Measurements from ENCODE around the gene LDHB. TPM values are rescaled to one million over a fixed set of nuclear protein-coding genes. Genes with fewer than 3 reads are reported as not detected.

The LDHB gene
- total RNA-seq, 4 donors from 2014 or later, result 384 to 506 (median 452) TPM

GRCh38 chr12:21696625-21697024 lies 39.0 kb upstream of the LDHB start:
- Histone ChIP-seq H3K9me3 (peaks cover 0 to 11% (median 0%) of the 10 kb centered on the region in 3 donors), H3K4me3 (no peak overlapping the region), H3K36me3 (no peaks in the 10 kb centered on the region), H3K27ac (no peak overlapping the region), H3K27me3 (no peaks in the 10 kb centered on the region), H3K4me1 (peaks cover 0 to 10% (median 0%) of the 10 kb centered on the region in 3 donors)
- TF ChIP-seq EP300 (IDR thresholded peaks at IDR 0.05) (no peak), CTCF (IDR thresholded peaks at IDR 0.05) (no peak), POLR2A (IDR thresholded peaks at IDR 0.05) (no peak), POLR2AphosphoS5 (IDR thresholded peaks at IDR 0.05) (no peak)
- no peak for ATAC-seq

- Histone ChIP-seq H3K4me1 (peaks cover 0 to 10% (median 0%) of the 10 kb centered on the region in 3 donors), H3K36me3 (no peaks in the 10 kb centered on the region), H3K27me3 (no peaks in the 10 kb centered on the region), H3K27ac (no peak overlapping the region), H3K9me3 (peaks cover 0 to 11% (median 0%) of the 10 kb centered on the region in 3 donors), H3K4me3 (no peak overlapping the region)
- 32 to 51% methylated on average over 2 of the region's 2 CpGs for WGBS, 2 donors (ENCODE audit: low coverage in 1 of 2)
- TF ChIP-seq EP300 (IDR thresholded peaks at IDR 0.05) (no peak), POLR2AphosphoS5 (IDR thresholded peaks at IDR 0.05) (no peak), POLR2A (IDR thresholded peaks at IDR 0.05) (no peak)
- no peak for ATAC-seq
Observed at GRCh38 chr12:21695986-21696385, 38.3 kb upstream of the LDHB start.

DNA sequence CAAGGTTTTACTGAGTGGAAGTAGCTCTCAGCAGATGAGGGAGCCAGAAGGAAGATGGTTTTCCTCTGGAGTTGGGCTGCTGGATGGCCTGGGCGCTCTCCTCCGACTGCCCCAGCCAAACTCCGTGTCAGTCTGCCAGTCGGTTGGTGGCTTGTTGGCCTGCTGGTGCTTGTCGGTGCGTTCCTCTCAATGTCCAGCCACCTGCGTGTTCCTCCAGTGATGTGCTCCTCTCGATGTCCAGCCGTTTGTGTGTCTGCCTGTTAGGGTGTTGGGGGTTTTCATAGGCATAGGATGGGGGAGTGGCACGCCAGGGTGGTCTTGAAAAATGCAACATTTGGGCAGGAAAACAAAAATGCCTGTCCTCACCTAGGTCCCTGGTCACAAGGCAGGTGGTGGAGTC lies 37.0 kb upstream of the LDHB start:
- H3K36me3 ChIP-seq, result no peaks in the 10 kb centered on the region
- ATAC-seq, result no peak
- H3K4me3 ChIP-seq, result no peak overlapping the region
- H3K27ac ChIP-seq, result no peak overlapping the region
- WGBS, 2 donors (ENCODE audit: low coverage in 1 of 2), result 93% methylated on average over 5 of the region's 10 CpGs; no CpG with 5 or more reads in 1 of the 2 donors
- peaks cover 0 to 10% (median 0%) of the 10 kb centered on the region in 3 donors for H3K4me1 ChIP-seq
- H3K9me3 ChIP-seq, result peaks cover 0 to 15% (median 0%) of the 10 kb centered on the region in 3 donors
- no peak for TF ChIP-seq POLR2AphosphoS5 (IDR thresholded peaks at IDR 0.05)
- no peak for TF ChIP-seq POLR2A (IDR thresholded peaks at IDR 0.05)
- TF ChIP-seq CTCF (IDR thresholded peaks at IDR 0.05), result no peak
- no peak for TF ChIP-seq EP300 (IDR thresholded peaks at IDR 0.05)
- no peaks in the 10 kb centered on the region for H3K27me3 ChIP-seq

DNA sequence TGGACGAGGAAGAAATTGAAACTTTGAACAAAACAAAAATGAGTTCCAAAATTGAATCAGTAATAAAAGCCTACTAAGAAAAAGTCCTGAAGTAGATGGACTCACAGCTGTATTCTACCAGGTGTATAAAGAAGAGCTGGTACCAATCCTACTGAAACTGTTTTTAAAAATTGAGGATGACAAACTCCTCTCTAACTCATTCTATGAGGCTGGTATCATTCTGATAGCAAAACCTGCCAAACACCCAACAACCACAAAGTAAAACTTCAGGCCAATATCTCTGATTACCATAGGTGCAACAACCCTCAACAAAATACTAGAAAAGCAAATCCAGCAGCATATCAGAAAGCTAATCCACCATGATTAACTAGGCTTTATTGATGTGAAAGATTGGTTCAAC lies 33.9 kb upstream of the LDHB start:
- H3K4me3 ChIP-seq, result no peak overlapping the region
- no peak overlapping the region for H3K27ac ChIP-seq
- no peaks in the 10 kb centered on the region for H3K27me3 ChIP-seq
- H3K4me1 ChIP-seq, result no peaks in the 10 kb centered on the region
- ATAC-seq, result no peak
- 82 to 88% methylated on average over 1 of the region's 1 CpG for WGBS, 2 donors (ENCODE audit: low coverage in 1 of 2)
- peaks cover 0 to 26% (median 0%) of the 10 kb centered on the region in 3 donors for H3K9me3 ChIP-seq
- no peak for TF ChIP-seq CTCF (IDR thresholded peaks at IDR 0.05)
- TF ChIP-seq POLR2A (IDR thresholded peaks at IDR 0.05), result no peak
- H3K36me3 ChIP-seq, result no peaks in the 10 kb centered on the region

- TF ChIP-seq POLR2AphosphoS5 (IDR thresholded peaks at IDR 0.05) (no peak), POLR2A (IDR thresholded peaks at IDR 0.05) (no peak), EP300 (IDR thresholded peaks at IDR 0.05) (no peak), CTCF (IDR thresholded peaks at IDR 0.05) (no peak)
- WGBS, 2 donors (ENCODE audit: low coverage in 1 of 2), result 71 to 75% methylated on average over 1 to 2 of the region's 2 CpGs
- H3K27ac ChIP-seq, result no peak overlapping the region
- ATAC-seq, result no peak
- no peak overlapping the region for H3K4me3 ChIP-seq
- peaks cover 0 to 26% (median 0%) of the 10 kb centered on the region in 3 donors for H3K9me3 ChIP-seq
- no peaks in the 10 kb centered on the region for H3K4me1 ChIP-seq
- no peaks in the 10 kb centered on the region for H3K36me3 ChIP-seq
- H3K27me3 ChIP-seq, result no peaks in the 10 kb centered on the region
Observed at GRCh38 chr12:21690704-21691368, 33.2 kb upstream of the LDHB start.

Measured in gastroesophageal sphincter (tissue), 4 donors.